Osteocyte (in vitro differentiated cells): ENCODE measurements around the gene MAGEL2. TPM values are rescaled to one million over a fixed set of nuclear protein-coding genes. Genes with fewer than 3 reads are reported as not detected.
A peak's percentile ranks its signal among the peaks of the same experiment; 100 is the strongest.
"Not testable (repeated sequence)": the region's sequence is repeated elsewhere in the genome, so short reads cannot be mapped to it uniquely, and the experiment has no call there.

Experiments
- DNase-seq: peaks from one replicate; pipeline ENCODE4 v3.0.0; 2021; ENCODE audit warnings: mixed read lengths; ENCODE audit not compliant: unreplicated experiment; ENCODE audit errors: extremely low spot score
- H3K27ac Mint-ChIP-seq: one replicate; pipeline ENCODE4 v1.8.0; 2021; ENCODE audit warnings: mild to moderate bottlenecking, mixed read lengths; ENCODE audit not compliant: unreplicated experiment
- H3K27me3 Mint-ChIP-seq: one replicate; pipeline ENCODE4 v1.8.0; 2021; ENCODE audit warnings: mixed read lengths; ENCODE audit not compliant: unreplicated experiment
- H3K36me3 Mint-ChIP-seq: one replicate; pipeline ENCODE4 v1.8.0; 2021; ENCODE audit warnings: mixed read lengths; ENCODE audit not compliant: unreplicated experiment
- H3K4me1 Mint-ChIP-seq: one replicate; pipeline ENCODE4 v1.8.0; 2021; ENCODE audit warnings: mixed read lengths; ENCODE audit not compliant: unreplicated experiment
- H3K4me3 Mint-ChIP-seq: one replicate; pipeline ENCODE4 v1.8.0; 2021; ENCODE audit warnings: mild to moderate bottlenecking, moderate library complexity, mixed read lengths; ENCODE audit not compliant: unreplicated experiment
- H3K9me3 Mint-ChIP-seq: one replicate; pipeline ENCODE4 v1.8.0; 2021; ENCODE audit warnings: mixed read lengths; ENCODE audit not compliant: unreplicated experiment
- CTCF ChIP-seq: fragments of 200-600 bp; sonication (generic); IDR thresholded peaks from 2 replicates; pipeline ENCODE4 v1.5.0; 2021; ENCODE audit warnings: antibody characterized with exemption, mild to moderate bottlenecking, moderate library complexity
- total RNA-seq: library from RNA; stranded (reverse); gene quantifications from 2 replicates; pipeline ENCODE4 v1.2.1, GENCODE V29; 2021

Gene MAGEL2
- total RNA-seq, 1 donor from 2014 or later = 1.4 TPM

- Mint-ChIP-seq H3K27ac (no peak overlapping the region), H3K4me3 (no peak overlapping the region), H3K9me3 (peaks cover 29% of the 10 kb centered on the region), H3K27me3 (no peaks in the 10 kb centered on the region), H3K4me1 (no peaks in the 10 kb centered on the region), H3K36me3 (no peaks in the 10 kb centered on the region)
- no peak for DNase-seq
- no peak for TF ChIP-seq CTCF
Observed at GRCh38 chr15:23606226-23606625, 41.4 kb downstream of the MAGEL2 start.

GRCh38 chr15:23602124-23602523 lies 45.5 kb downstream of the MAGEL2 start:
- Mint-ChIP-seq H3K9me3 (peaks cover 31% of the 10 kb centered on the region), H3K27me3 (no peaks in the 10 kb centered on the region), H3K4me1 (no peaks in the 10 kb centered on the region), H3K27ac (no peak overlapping the region), H3K4me3 (no peak overlapping the region), H3K36me3 (no peaks in the 10 kb centered on the region)
- TF ChIP-seq CTCF = no peak
- DNase-seq = no peak

GRCh38 chr15:23599053-23599452 lies 48.6 kb downstream of the MAGEL2 start:
- no peak for DNase-seq
- no peak for TF ChIP-seq CTCF
- no peaks in the 10 kb centered on the region for H3K27me3 Mint-ChIP-seq
- H3K36me3 Mint-ChIP-seq = no peaks in the 10 kb centered on the region
- no peak overlapping the region for H3K27ac Mint-ChIP-seq
- H3K4me3 Mint-ChIP-seq = no peak overlapping the region
- H3K4me1 Mint-ChIP-seq = no peaks in the 10 kb centered on the region
- H3K9me3 Mint-ChIP-seq = peaks cover 27% of the 10 kb centered on the region

GRCh38 chr15:23597278-23597677 lies 50.4 kb downstream of the MAGEL2 start:
- not testable (repeated sequence) for H3K27ac Mint-ChIP-seq, H3K4me1 Mint-ChIP-seq, H3K27me3 Mint-ChIP-seq, H3K36me3 Mint-ChIP-seq, H3K4me3 Mint-ChIP-seq
- DNase-seq = peak; percentile 56
- peaks cover 16% of the 10 kb centered on the region for H3K9me3 Mint-ChIP-seq

GRCh38 chr15:23596736-23597135 lies 50.9 kb downstream of the MAGEL2 start:
- Mint-ChIP-seq H3K27me3 (no peaks in the 10 kb centered on the region), H3K36me3 (no peaks in the 10 kb centered on the region), H3K9me3 (peaks cover 13% of the 10 kb centered on the region), H3K27ac (no peak overlapping the region), H3K4me1 (no peaks in the 10 kb centered on the region), H3K4me3 (no peak overlapping the region)
- no peak for TF ChIP-seq CTCF
- DNase-seq = peak; percentile 59

- Mint-ChIP-seq H3K4me1 (no peaks in the 10 kb centered on the region), H3K27ac (no peak overlapping the region), H3K36me3 (no peaks in the 10 kb centered on the region), H3K27me3 (no peaks in the 10 kb centered on the region), H3K4me3 (no peak overlapping the region), H3K9me3 (peaks cover 12% of the 10 kb centered on the region)
- no peak for DNase-seq
- TF ChIP-seq CTCF = no peak
Observed at GRCh38 chr15:23595368-23595767, 52.3 kb downstream of the MAGEL2 start.
